Sigmoid colon (tissue), 7 donors: ENCODE results near the gene CBFA2T3. TPM values are rescaled to one million over a fixed set of nuclear protein-coding genes. Genes with fewer than 3 reads are reported as not detected.
A peak's percentile ranks its signal among the peaks of the same experiment; 100 is the strongest.

Experiments
- DNase-seq: peaks from one replicate; pipeline ENCODE4 v3.0.0-alpha.2; 2019
- H3K27ac ChIP-seq, 4 donors: fragments of 200-600 bp; sonication (generic); one replicate each; pipeline ENCODE4 v1.5.1; 2016 to 2019; ENCODE audit warnings: mild to moderate bottlenecking in 1 of 4
- H3K27me3 ChIP-seq, 3 donors: fragments of 200-600 bp; sonication (generic); one replicate each; pipeline ENCODE4 v1.5.1; 2019; ENCODE audit warnings: mild to moderate bottlenecking in 1 of 3
- H3K36me3 ChIP-seq, 4 donors: fragments of 200-600 bp; sonication (generic); one replicate each; pipeline ENCODE4 v1.5.1; 2016 to 2019
- H3K4me1 ChIP-seq, 4 donors: fragments of 200-600 bp; sonication (generic); one replicate each; pipeline ENCODE4 v1.5.1; 2017 to 2019
- H3K4me3 ChIP-seq, 4 donors: fragments of 200-600 bp; sonication (generic); one replicate each; pipeline ENCODE4 v1.5.1; 2017 to 2019; ENCODE audit warnings: mild to moderate bottlenecking in 2 of 4, moderate library complexity in 1 of 4
- H3K9me3 ChIP-seq, 4 donors: fragments of 200-600 bp in 3 of 4; sonication (generic) in 3 of 4; one replicate each; pipeline versions ENCODE4 v1.5.1 to v1.6.1; 2013 to 2019
- EP300 ChIP-seq, 4 donors: sonication (generic); formaldehyde crosslinking; IDR thresholded peaks; one replicate each; pipeline ENCODE4 v1.6.1; 2017; ENCODE audit warnings: antibody characterized with exemption in 4 of 4
- POLR2A ChIP-seq, 2 donors: fragments of 450-650 bp; IDR thresholded peaks; one replicate each; pipeline ENCODE4 v1.6.1; 2016; ENCODE audit warnings: antibody characterized with exemption in 2 of 2, mild to moderate bottlenecking in 2 of 2, moderate library complexity in 2 of 2
- POLR2AphosphoS5 ChIP-seq, 4 donors: sonication (generic); formaldehyde crosslinking; IDR thresholded peaks; one replicate each; pipeline ENCODE4 v1.6.1; 2017; ENCODE audit warnings: antibody characterized with exemption in 4 of 4
- WGBS, 2 donors: extraction: QIAGEN DNeasy Blood & Tissue Kit; methylation state at CpG; one replicate each; pipeline ENCODE4 v1.1.7; 2013; 5-methylcytosine and 5-hydroxymethylcytosine counted together
- intact Hi-C: fragments of 100-400 bp; cut with DNase I; formaldehyde crosslinking; loops from one replicate; pipeline ENCODE4 v1.15.1; 2023
- polyA plus RNA-seq, 3 donors: library from polyadenylated mRNA; stranded (reverse); fragments of 200-250 nt; gene quantifications; one replicate each; pipeline ENCODE4 v1.2.3, GENCODE V29; 2013
- total RNA-seq, 4 donors: library from RNA; depleted of rRNA; stranded (reverse); fragments of >200 nt; gene quantifications; one replicate each; pipeline ENCODE4 v1.1.0, GENCODE V29; 2016
- TF ChIP-seq, protein P1 (sequence below), 4 experiments: fragments of 450-650 bp in 3 of 4; fragments of 200-600 bp in 1 of 4; IDR thresholded peaks; one replicate each; pipeline ENCODE4 v1.5.1; 2016 to 2019; ENCODE audit warnings: antibody characterized with exemption in 4 of 4, mild to moderate bottlenecking in 3 of 4, moderate library complexity in 2 of 4
- donor health status: healthy with polysubstance abuse.
- donor health status: Bipolar disorder and iron deficiency.
- donor health status: healthy.

Gene CBFA2T3
- total and polyA plus RNA-seq, 7 donors, result 0.95 to 26.8 (median 4.3) TPM

DNA sequence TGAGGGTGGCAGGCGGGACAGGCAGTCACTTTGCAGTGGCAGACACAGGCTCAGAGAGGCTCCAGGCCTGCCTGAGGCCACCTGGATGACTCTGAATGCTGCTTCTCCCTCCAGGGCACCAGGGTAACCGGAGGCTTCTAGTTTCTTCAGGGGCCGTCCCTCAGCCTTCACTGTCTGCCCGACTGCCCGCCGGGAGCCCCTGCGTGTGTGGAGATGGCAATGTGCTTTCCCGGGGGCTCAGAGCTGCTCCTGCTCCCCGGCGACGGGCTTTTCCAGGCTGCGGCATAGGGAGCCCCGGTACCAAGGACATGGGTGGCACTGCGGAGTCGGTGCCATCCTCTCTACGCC, 51.5 kb downstream of the CBFA2T3 start:
- DNase-seq, result no peak
- TF ChIP-seq POLR2AphosphoS5 (IDR thresholded peaks at IDR 0.05) (no peak), EP300 (IDR thresholded peaks at IDR 0.05) (no peak), POLR2A (IDR thresholded peaks at IDR 0.05) (no peak)
- TF ChIP-seq, protein P1, sequence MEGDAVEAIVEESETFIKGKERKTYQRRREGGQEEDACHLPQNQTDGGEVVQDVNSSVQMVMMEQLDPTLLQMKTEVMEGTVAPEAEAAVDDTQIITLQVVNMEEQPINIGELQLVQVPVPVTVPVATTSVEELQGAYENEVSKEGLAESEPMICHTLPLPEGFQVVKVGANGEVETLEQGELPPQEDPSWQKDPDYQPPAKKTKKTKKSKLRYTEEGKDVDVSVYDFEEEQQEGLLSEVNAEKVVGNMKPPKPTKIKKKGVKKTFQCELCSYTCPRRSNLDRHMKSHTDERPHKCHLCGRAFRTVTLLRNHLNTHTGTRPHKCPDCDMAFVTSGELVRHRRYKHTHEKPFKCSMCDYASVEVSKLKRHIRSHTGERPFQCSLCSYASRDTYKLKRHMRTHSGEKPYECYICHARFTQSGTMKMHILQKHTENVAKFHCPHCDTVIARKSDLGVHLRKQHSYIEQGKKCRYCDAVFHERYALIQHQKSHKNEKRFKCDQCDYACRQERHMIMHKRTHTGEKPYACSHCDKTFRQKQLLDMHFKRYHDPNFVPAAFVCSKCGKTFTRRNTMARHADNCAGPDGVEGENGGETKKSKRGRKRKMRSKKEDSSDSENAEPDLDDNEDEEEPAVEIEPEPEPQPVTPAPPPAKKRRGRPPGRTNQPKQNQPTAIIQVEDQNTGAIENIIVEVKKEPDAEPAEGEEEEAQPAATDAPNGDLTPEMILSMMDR (IDR thresholded peaks at IDR 0.05), result no peak
- Histone ChIP-seq H3K27me3 (peaks cover 3 to 76% (median 38%) of the 10 kb centered on the region in 3 donors), H3K4me1 (peaks cover 0 to 25% (median 18%) of the 10 kb centered on the region in 4 donors), H3K9me3 (no peaks in the 10 kb centered on the region), H3K4me3 (no peak overlapping the region), H3K36me3 (no peaks in the 10 kb centered on the region), H3K27ac (no peak overlapping the region)
- intact Hi-C loops, result no loop called here
- 89 to 90% methylated on average over 16 of the region's 16 CpGs for WGBS, 2 donors

DNA sequence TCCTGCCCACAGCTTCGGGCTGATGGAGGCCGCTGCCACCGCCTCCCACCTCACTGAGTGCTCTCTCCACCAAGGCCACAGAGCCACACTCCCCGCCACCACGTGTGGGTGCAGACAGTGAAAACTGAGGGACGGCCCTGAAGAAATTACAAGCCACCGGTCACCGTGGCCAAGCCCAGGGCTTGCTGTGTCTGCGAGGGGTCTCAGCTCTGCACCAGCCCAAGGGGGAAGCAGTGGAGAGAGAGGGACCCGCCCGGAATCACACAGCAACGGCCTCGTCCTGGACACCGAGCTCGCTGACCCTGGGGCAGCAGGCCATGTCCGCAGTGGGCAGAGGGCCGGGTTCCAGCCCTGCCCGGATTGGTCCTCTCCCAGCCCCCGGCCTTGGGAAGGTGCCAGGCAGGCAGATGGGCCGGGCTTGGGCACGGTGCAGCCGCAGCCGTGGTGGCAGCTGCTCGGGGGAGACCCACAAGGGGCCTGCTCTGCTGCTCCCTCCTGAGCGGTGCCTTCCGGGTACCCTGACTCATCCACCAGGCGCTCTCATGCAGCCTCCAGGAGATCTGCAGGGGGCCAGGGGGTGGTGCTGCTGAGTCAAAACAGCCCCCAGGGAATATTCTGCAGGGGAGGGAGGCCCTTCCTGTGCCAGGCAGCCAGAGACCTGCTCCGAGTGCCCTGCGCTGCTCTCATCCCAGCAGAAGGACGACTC, 52.0 kb downstream of the CBFA2T3 start:
- 51 to 61% methylated on average over 30 of the region's 30 CpGs for WGBS, 2 donors
- TF ChIP-seq POLR2AphosphoS5 (IDR thresholded peaks at IDR 0.05) (peak in 1 of 4 donors; percentile 24), POLR2A (IDR thresholded peaks at IDR 0.05) (no peak)
- Histone ChIP-seq H3K4me3 (no peak overlapping the region), H3K27ac (no peak overlapping the region), H3K27me3 (peaks cover 3 to 81% (median 38%) of the 10 kb centered on the region in 3 donors), H3K9me3 (no peaks in the 10 kb centered on the region), H3K4me1 (peaks cover 0 to 26% (median 19%) of the 10 kb centered on the region in 4 donors), H3K36me3 (no peaks in the 10 kb centered on the region)
- no peak for DNase-seq
- intact Hi-C loops, result no loop called here

- Histone ChIP-seq H3K36me3 (no peaks in the 10 kb centered on the region), H3K4me3 (no peak overlapping the region), H3K4me1 (peaks cover 0 to 26% (median 19%) of the 10 kb centered on the region in 4 donors), H3K27me3 (peaks cover 3 to 85% (median 38%) of the 10 kb centered on the region in 3 donors), H3K9me3 (no peaks in the 10 kb centered on the region), H3K27ac (no peak overlapping the region)
- WGBS, 2 donors, result 37 to 71% methylated on average over 37 of the region's 37 CpGs
- no peak for DNase-seq
- TF ChIP-seq EP300 (IDR thresholded peaks at IDR 0.05) (no peak), POLR2AphosphoS5 (IDR thresholded peaks at IDR 0.05) (no peak)
- TF ChIP-seq, protein P1 (IDR thresholded peaks at IDR 0.05), result no peak
- intact Hi-C loops, result no loop called here
These were observed 52.8 kb downstream of the CBFA2T3 start for GRCh38 chr16:88923926-88924833.

DNA sequence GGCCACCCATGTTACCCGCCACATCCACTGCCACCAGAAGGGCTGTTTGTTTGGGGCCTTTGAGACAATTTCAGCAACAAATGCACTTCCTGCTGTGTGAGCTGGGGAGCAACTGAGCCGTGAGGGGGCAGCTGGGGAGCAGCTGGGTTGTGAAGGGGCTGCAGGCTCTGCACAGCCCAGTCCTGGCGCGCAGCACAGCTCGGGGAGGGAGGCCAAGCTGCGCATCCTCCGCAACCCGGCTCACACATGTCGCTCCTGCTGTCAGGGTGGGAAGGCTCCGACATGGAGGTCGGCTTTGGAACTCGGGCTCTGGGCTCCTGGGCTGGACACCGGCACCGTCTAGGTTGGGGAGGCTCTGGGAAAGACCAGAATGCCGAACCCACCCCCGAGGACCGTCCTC, 53.6 kb downstream of the CBFA2T3 start:
- TF ChIP-seq EP300 (IDR thresholded peaks at IDR 0.05), result no peak
- no peak for TF ChIP-seq POLR2AphosphoS5 (IDR thresholded peaks at IDR 0.05)
- no peak for TF ChIP-seq POLR2A (IDR thresholded peaks at IDR 0.05)
- TF ChIP-seq, protein P1 (IDR thresholded peaks at IDR 0.05), result no peak
- peaks cover 3 to 86% (median 37%) of the 10 kb centered on the region in 3 donors for H3K27me3 ChIP-seq
- H3K9me3 ChIP-seq, result no peaks in the 10 kb centered on the region
- H3K27ac ChIP-seq, result no peak overlapping the region
- intact Hi-C loops, result no loop called here
- H3K36me3 ChIP-seq, result no peaks in the 10 kb centered on the region
- peaks cover 0 to 26% (median 19%) of the 10 kb centered on the region in 4 donors for H3K4me1 ChIP-seq
- H3K4me3 ChIP-seq, result no peak overlapping the region
- no peak for DNase-seq
- WGBS, 2 donors, result 71 to 77% methylated on average over 17 of the region's 17 CpGs

- no peak overlapping the region for H3K4me3 ChIP-seq
- peaks cover 3 to 86% (median 32%) of the 10 kb centered on the region in 3 donors for H3K27me3 ChIP-seq
- TF ChIP-seq POLR2A (IDR thresholded peaks at IDR 0.05) (no peak), EP300 (IDR thresholded peaks at IDR 0.05) (no peak), POLR2AphosphoS5 (IDR thresholded peaks at IDR 0.05) (no peak)
- TF ChIP-seq, protein P1 (IDR thresholded peaks at IDR 0.05), result no peak
- H3K4me1 ChIP-seq, result peaks cover 0 to 26% (median 19%) of the 10 kb centered on the region in 4 donors
- WGBS, 2 donors, result 75% methylated on average over 22 of the region's 22 CpGs
- DNase-seq, result no peak
- H3K9me3 ChIP-seq, result no peaks in the 10 kb centered on the region
- intact Hi-C loops, result no loop called here
- peak overlapping the region in 1 of 4 donors; percentile 19 for H3K27ac ChIP-seq
- H3K36me3 ChIP-seq, result no peaks in the 10 kb centered on the region
These were observed 54.1 kb downstream of the CBFA2T3 start for GRCh38 chr16:88922826-88923410.
